Fibroblast of lung (primary cell): ENCODE measurements around the gene PPOX. TPM values are rescaled to one million over a fixed set of nuclear protein-coding genes. Genes with fewer than 3 reads are reported as not detected.

Source experiments
- DNase-seq, 2 donors: peaks; one replicate each; pipeline versions ENCODE4 v3.0.0 to v3.0.0-alpha.2; 2010; ENCODE audit warnings: low read depth in 2 of 2
- H2AFZ ChIP-seq: 2 replicates; pipeline ENCODE4 v1.5.1; 2012; ENCODE audit warnings: low read length, control low read depth, inconsistent platforms
- H3K27ac ChIP-seq: 2 replicates; pipeline ENCODE4 v1.5.1; 2011; ENCODE audit warnings: low read length, control low read depth; ENCODE audit not compliant: insufficient read depth
- H3K27me3 ChIP-seq: 2 replicates; pipeline ENCODE4 v1.5.1; 2011; ENCODE audit warnings: mild to moderate bottlenecking, low read length; ENCODE audit not compliant: control insufficient read depth, insufficient read depth
- H3K36me3 ChIP-seq: 2 replicates; pipeline ENCODE4 v1.5.1; 2011; ENCODE audit warnings: low read length; ENCODE audit not compliant: control insufficient read depth, insufficient read depth
- H3K4me1 ChIP-seq: 2 replicates; pipeline ENCODE4 v1.5.1; 2011; ENCODE audit warnings: low read length; ENCODE audit not compliant: control insufficient read depth, insufficient read depth; ENCODE audit errors: extremely low read depth
- H3K4me2 ChIP-seq: 2 replicates; pipeline ENCODE4 v1.5.1; 2011; ENCODE audit warnings: low read length, control low read depth; ENCODE audit not compliant: insufficient read depth; ENCODE audit errors: extremely low read depth
- H3K4me3 ChIP-seq, 4 experiments: fragments of 200-600 bp in 1 of 4; sonication (generic) in 1 of 4; replicated peaks in 1 of 4; 2 replicates each; pipeline ENCODE4 v1.5.1; 2011 to 2016; ENCODE audit warnings: low read length in 4 of 4, low read depth in 3 of 4, mild to moderate bottlenecking in 3 of 4, control low read depth in 2 of 4, inconsistent platforms in 1 of 4, mixed read lengths in 1 of 4; ENCODE audit not compliant: insufficient read depth in 1 of 4; ENCODE audit errors: control extremely low read depth in 1 of 4
- H3K79me2 ChIP-seq: 2 replicates; pipeline ENCODE4 v1.5.1; 2012; ENCODE audit warnings: mild to moderate bottlenecking, low read length, inconsistent platforms; ENCODE audit not compliant: control insufficient read depth, insufficient read depth
- H3K9ac ChIP-seq: 2 replicates; pipeline ENCODE4 v1.5.1; 2011; ENCODE audit warnings: mild to moderate bottlenecking, low read length, control low read depth; ENCODE audit not compliant: insufficient read depth
- H3K9me3 ChIP-seq: 2 replicates; pipeline ENCODE4 v1.5.1; 2012; ENCODE audit warnings: low read depth, low read length; ENCODE audit not compliant: control insufficient read depth, insufficient read depth
- H4K20me1 ChIP-seq: 2 replicates; pipeline ENCODE4 v1.5.1; 2011; ENCODE audit warnings: low read length; ENCODE audit not compliant: control insufficient read depth, insufficient read depth; ENCODE audit errors: extremely low read depth
- EZH2 ChIP-seq: IDR thresholded peaks from 2 replicates; pipeline ENCODE4 v1.5.1; 2012; ENCODE audit warnings: low read length, control low read depth, mild to moderate bottlenecking; ENCODE audit errors: missing control alignments
- polyA plus RNA-seq, 2 donors: library from polyadenylated mRNA; depleted of rRNA in 1 of 2; stranded (reverse) in 1 of 2; unstranded in 1 of 2; fragments of >200 nt; gene quantifications; 2 replicates each; pipeline ENCODE4 v1.2.1, GENCODE V29; 2011 to 2012; ENCODE audit warnings: missing spikeins in 1 of 2
- total RNA-seq: library from RNA; depleted of rRNA; stranded (reverse); fragments of >200 nt; gene quantifications from 2 replicates; pipeline ENCODE4 v1.2.1, GENCODE V29; 2014
- TF ChIP-seq, protein P1 (sequence below), 2 donors: IDR thresholded peaks in 1 of 2; conservative IDR thresholded peaks in 1 of 2; 1 replicate in 1 of 2; 2 replicates in 1 of 2; pipeline ENCODE4 v1.5.1; 2011 to 2012; ENCODE audit warnings: low read length in 2 of 2, control low read depth in 1 of 2, inconsistent platforms in 1 of 2, low read depth in 1 of 2, mild to moderate bottlenecking in 1 of 2

The PPOX gene
- total and polyA plus RNA-seq, 2 donors (not counting 1 experiment from before 2014, with no cell fraction given), result 5.6 to 12.2 TPM

- peak overlapping the region; percentile 96 for H3K9ac ChIP-seq
- DNase-seq, result no peak
- H3K4me3 ChIP-seq, result peak overlapping the region; percentile 84 to 99 (median 94)
- no peaks in the 10 kb centered on the region for H3K9me3 ChIP-seq
- TF ChIP-seq EZH2, result no peak
- TF ChIP-seq, protein P1, sequence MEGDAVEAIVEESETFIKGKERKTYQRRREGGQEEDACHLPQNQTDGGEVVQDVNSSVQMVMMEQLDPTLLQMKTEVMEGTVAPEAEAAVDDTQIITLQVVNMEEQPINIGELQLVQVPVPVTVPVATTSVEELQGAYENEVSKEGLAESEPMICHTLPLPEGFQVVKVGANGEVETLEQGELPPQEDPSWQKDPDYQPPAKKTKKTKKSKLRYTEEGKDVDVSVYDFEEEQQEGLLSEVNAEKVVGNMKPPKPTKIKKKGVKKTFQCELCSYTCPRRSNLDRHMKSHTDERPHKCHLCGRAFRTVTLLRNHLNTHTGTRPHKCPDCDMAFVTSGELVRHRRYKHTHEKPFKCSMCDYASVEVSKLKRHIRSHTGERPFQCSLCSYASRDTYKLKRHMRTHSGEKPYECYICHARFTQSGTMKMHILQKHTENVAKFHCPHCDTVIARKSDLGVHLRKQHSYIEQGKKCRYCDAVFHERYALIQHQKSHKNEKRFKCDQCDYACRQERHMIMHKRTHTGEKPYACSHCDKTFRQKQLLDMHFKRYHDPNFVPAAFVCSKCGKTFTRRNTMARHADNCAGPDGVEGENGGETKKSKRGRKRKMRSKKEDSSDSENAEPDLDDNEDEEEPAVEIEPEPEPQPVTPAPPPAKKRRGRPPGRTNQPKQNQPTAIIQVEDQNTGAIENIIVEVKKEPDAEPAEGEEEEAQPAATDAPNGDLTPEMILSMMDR (conservative IDR thresholded peaks at IDR 0.05 in 1 of 2, IDR thresholded peaks at IDR 0.05 in 1 of 2; ENCODE audit: low read depth in 1 of 2, low read length in 2 of 2), result no peak
- no peaks in the 10 kb centered on the region for H4K20me1 ChIP-seq
- H3K4me2 ChIP-seq, result peak overlapping the region; percentile 86
- H3K4me1 ChIP-seq, result peaks cover 3% of the 10 kb centered on the region
- peaks cover 9% of the 10 kb centered on the region for H3K36me3 ChIP-seq
- H3K79me2 ChIP-seq, result peaks cover 45% of the 10 kb centered on the region
- peak overlapping the region; percentile 90 for H2AFZ ChIP-seq
- H3K27ac ChIP-seq, result peak overlapping the region; percentile 83
- no peaks in the 10 kb centered on the region for H3K27me3 ChIP-seq
Observed at GRCh38 chr1:161133220-161133740, 32.9 kb upstream of the PPOX start.

GRCh38 chr1:161137881-161138280 is 28.3 kb upstream of the PPOX start:
- no peaks in the 10 kb centered on the region for H3K27me3 ChIP-seq
- no peaks in the 10 kb centered on the region for H3K36me3 ChIP-seq
- no peak overlapping the region for H2AFZ ChIP-seq
- H3K9ac ChIP-seq, result no peak overlapping the region
- no peaks in the 10 kb centered on the region for H4K20me1 ChIP-seq
- DNase-seq, result no peak
- peaks cover 17% of the 10 kb centered on the region for H3K79me2 ChIP-seq
- TF ChIP-seq, protein P1 (conservative IDR thresholded peaks at IDR 0.05 in 1 of 2, IDR thresholded peaks at IDR 0.05 in 1 of 2; ENCODE audit: low read depth in 1 of 2, low read length in 2 of 2), result no peak
- no peak for TF ChIP-seq EZH2
- H3K4me3 ChIP-seq, result no peak overlapping the region
- H3K27ac ChIP-seq, result no peak overlapping the region
- H3K4me2 ChIP-seq, result no peak overlapping the region
- no peaks in the 10 kb centered on the region for H3K4me1 ChIP-seq
- no peaks in the 10 kb centered on the region for H3K9me3 ChIP-seq

- H3K9me3 ChIP-seq, result no peaks in the 10 kb centered on the region
- no peak for DNase-seq
- H3K4me1 ChIP-seq, result no peaks in the 10 kb centered on the region
- no peak overlapping the region for H3K27ac ChIP-seq
- H3K4me3 ChIP-seq, result no peak overlapping the region
- H3K27me3 ChIP-seq, result no peaks in the 10 kb centered on the region
- H3K36me3 ChIP-seq, result no peaks in the 10 kb centered on the region
- no peak overlapping the region for H3K4me2 ChIP-seq
- H3K9ac ChIP-seq, result no peak overlapping the region
- H2AFZ ChIP-seq, result no peak overlapping the region
- H3K79me2 ChIP-seq, result peaks cover 15% of the 10 kb centered on the region
- TF ChIP-seq, protein P1 (conservative IDR thresholded peaks at IDR 0.05 in 1 of 2, IDR thresholded peaks at IDR 0.05 in 1 of 2; ENCODE audit: low read depth in 1 of 2, low read length in 2 of 2), result no peak
- TF ChIP-seq EZH2, result no peak
- H4K20me1 ChIP-seq, result no peaks in the 10 kb centered on the region
Observed at GRCh38 chr1:161138431-161138830, 27.8 kb upstream of the PPOX start.
